ENCODE measurements around the gene TMEM217. TPM values are rescaled to one million over a fixed set of nuclear protein-coding genes. Genes with fewer than 3 reads are reported as not detected.
"Not testable (repeated sequence)": the region's sequence is repeated elsewhere in the genome, so short reads cannot be mapped to it uniquely, and the experiment has no call there.

Gene TMEM217
- total RNA-seq, 4 donors from 2014 or later = 1.4 to 4.7 (median 2.0) TPM

DNA sequence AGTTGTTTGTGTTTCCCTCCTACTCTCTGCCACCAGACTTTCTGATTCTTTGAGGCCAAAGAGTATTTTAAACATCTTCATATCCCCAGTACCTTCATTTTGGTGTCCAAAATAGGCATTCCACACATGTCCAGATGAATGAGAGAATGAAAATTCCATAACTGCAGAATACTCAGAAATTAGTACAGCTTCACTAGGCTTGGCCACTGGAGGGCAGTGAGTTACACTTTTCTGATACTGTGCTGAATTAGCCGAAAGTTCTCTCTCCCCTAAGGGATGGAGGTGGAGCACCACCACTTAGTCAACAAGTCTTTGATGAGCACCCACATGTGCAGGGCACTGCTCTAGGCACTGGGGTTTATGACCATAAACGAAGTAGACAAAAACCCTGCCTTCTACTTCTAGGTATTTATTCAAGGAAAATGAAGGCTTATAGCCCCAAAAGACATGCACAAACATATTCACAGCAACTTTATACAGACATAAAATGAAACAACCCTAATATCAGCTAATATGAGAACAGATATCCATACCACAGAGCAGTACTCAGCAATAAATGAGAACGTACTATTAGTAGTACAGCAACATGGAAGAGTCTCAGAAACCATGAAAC lies 46.1 kb upstream of the TMEM217 start:
- 51 to 57% methylated on average over 2 to 3 of the region's 3 CpGs for WGBS, 2 donors
- Histone ChIP-seq H3K4me1 (peaks cover 5 to 60% (median 12%) of the 10 kb centered on the region in 3 donors), H3K36me3 (peaks cover 0 to 62% (median 0%) of the 10 kb centered on the region in 3 donors), H3K9me3 (no peaks in the 10 kb centered on the region), H3K27ac (peak overlapping the region in 2 of 4 donors; percentile 60 to 67), H3K27me3 (no peaks in the 10 kb centered on the region), H3K4me3 (no peak overlapping the region)
- DNase-seq = no peak
- intact Hi-C loops (cut with DNase I) = no loop called here
- TF ChIP-seq POLR2A (IDR thresholded peaks at IDR 0.05) = no peak
- TF ChIP-seq, protein P1, sequence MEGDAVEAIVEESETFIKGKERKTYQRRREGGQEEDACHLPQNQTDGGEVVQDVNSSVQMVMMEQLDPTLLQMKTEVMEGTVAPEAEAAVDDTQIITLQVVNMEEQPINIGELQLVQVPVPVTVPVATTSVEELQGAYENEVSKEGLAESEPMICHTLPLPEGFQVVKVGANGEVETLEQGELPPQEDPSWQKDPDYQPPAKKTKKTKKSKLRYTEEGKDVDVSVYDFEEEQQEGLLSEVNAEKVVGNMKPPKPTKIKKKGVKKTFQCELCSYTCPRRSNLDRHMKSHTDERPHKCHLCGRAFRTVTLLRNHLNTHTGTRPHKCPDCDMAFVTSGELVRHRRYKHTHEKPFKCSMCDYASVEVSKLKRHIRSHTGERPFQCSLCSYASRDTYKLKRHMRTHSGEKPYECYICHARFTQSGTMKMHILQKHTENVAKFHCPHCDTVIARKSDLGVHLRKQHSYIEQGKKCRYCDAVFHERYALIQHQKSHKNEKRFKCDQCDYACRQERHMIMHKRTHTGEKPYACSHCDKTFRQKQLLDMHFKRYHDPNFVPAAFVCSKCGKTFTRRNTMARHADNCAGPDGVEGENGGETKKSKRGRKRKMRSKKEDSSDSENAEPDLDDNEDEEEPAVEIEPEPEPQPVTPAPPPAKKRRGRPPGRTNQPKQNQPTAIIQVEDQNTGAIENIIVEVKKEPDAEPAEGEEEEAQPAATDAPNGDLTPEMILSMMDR (IDR thresholded peaks at IDR 0.05) = peak in 5 of 6 experiments; percentile 24 to 59 (median 35)

DNA sequence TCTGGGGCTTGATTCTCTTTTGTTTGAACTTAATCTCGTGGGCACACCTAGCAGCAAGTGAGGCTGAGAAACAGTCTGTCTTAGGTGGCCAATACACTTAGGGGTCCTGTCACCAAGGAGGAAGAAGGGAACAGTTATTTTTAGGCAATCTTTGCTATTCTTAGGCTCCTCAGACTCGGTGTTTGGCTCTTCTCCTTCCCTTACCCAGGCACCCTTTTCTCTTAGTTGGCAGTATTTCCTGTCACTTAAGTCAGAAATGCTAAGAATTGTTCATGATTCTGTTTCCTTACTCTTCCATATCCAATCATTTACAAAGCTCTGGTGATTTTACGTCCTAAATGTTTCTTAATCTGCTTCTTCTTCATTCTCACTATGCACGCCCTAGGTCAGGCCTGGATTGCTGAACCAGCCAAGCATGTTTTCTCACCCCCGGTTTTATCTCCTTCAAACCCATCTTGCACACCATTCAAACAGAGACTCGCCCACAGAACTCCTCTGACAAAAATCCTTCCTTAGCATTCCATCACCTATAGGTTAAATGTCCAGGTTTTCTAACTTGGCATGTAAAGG lies 45.2 kb upstream of the TMEM217 start:
- H3K9me3 ChIP-seq = no peaks in the 10 kb centered on the region
- intact Hi-C loops (cut with DNase I) = no loop called here
- no peak for TF ChIP-seq POLR2A (IDR thresholded peaks at IDR 0.05)
- TF ChIP-seq, protein P1 (IDR thresholded peaks at IDR 0.05) = no peak
- peaks cover 1 to 51% (median 5%) of the 10 kb centered on the region in 3 donors for H3K4me1 ChIP-seq
- 44 to 60% methylated on average over 6 of the region's 6 CpGs for WGBS, 2 donors
- H3K4me3 ChIP-seq = no peak overlapping the region
- no peak for DNase-seq
- H3K27me3 ChIP-seq = no peaks in the 10 kb centered on the region
- H3K27ac ChIP-seq = peak overlapping the region in 2 of 4 donors; percentile 60 to 67
- peaks cover 0 to 70% (median 0%) of the 10 kb centered on the region in 3 donors for H3K36me3 ChIP-seq

DNA sequence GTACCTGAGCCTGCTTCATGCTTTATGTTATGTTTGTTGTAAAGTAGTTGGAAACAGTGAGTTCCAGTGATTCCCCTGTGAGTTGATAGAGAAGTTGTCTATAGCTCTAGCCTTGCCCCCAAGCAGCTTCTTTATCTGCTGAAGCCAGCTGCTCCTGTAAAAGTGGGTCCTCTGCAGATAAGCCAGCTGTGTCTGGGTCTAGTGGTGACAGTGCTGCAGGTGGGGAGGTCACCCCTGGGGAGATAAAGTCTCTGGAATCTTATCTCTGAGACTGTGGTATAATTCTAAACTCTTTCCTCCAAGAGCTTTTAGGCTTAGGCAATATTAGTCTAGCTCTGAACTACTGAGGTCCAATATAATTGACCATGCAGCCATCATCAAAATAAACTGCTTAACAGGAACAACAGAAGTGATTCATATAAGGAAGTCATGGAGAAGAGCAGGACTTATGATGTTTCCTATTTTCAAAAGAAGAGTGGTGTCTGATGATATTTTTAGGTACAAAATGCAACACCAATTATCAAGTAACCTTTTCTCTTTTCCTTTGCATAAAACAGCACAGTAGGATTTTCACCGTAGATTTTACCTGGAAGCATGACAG lies 44.2 kb upstream of the TMEM217 start:
- no peak for DNase-seq
- TF ChIP-seq POLR2A (IDR thresholded peaks at IDR 0.05) = no peak
- TF ChIP-seq, protein P1 (IDR thresholded peaks at IDR 0.05) = no peak
- Histone ChIP-seq H3K36me3 (peaks cover 0 to 80% (median 0%) of the 10 kb centered on the region in 3 donors), H3K4me1 (peaks cover 0 to 42% (median 2%) of the 10 kb centered on the region in 3 donors), H3K27ac (peak overlapping the region in 2 of 4 donors; percentile 60 to 67), H3K27me3 (no peaks in the 10 kb centered on the region), H3K4me3 (no peak overlapping the region), H3K9me3 (no peaks in the 10 kb centered on the region)
- WGBS, 2 donors = 83 to 86% methylated on average over 1 of the region's 1 CpG
- intact Hi-C loops (cut with DNase I) = no loop called here

DNA sequence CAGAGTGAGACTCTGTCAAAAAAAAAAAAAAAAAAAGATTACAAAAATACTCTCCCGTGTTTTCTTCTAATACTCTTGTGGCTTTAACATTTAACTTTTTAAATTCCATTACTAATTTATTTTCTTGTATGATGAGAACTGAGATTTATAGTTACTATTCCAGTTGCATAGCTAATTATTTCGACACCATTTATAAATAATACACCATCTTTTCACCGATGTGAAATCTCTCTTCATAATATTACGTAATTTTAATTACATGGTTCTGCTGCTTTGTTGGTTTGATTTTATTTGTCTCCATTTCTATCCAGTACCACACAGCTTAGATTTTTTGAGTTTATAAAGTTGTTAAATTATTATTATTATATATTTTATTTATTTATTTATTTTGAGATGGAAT lies 42.0 kb upstream of the TMEM217 start:
- intact Hi-C loops (cut with DNase I) = no loop called here
- 84 to 85% methylated on average over 4 of the region's 4 CpGs for WGBS, 2 donors
- H3K36me3 ChIP-seq = peaks cover 0 to 83% (median 4%) of the 10 kb centered on the region in 3 donors
- H3K27ac ChIP-seq = no peak overlapping the region
- TF ChIP-seq, protein P1 (IDR thresholded peaks at IDR 0.05) = no peak
- no peak for TF ChIP-seq POLR2A (IDR thresholded peaks at IDR 0.05)
- no peaks in the 10 kb centered on the region for H3K27me3 ChIP-seq
- DNase-seq = no peak
- peaks cover 0 to 25% (median 2%) of the 10 kb centered on the region in 3 donors for H3K4me1 ChIP-seq
- H3K4me3 ChIP-seq = no peak overlapping the region
- no peaks in the 10 kb centered on the region for H3K9me3 ChIP-seq

DNA sequence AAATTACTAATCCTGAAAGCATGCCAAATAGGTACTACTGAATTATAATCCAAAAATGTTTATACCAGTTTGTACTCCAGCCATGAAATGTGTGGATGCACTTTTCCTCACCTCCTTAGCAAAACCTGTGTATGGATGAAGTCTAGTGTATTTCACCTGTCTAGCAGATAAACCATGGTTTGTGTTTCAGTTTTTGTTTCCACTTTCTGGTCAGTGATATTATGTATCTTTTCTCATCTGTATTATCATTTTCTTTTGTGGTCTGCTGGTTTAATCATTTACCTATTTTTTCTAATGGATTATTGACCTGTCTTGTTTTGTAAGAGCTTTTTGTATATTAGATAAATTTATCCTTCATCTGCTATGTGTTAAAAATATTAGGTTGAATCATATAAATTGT lies 41.0 kb upstream of the TMEM217 start:
- TF ChIP-seq, protein P1 (IDR thresholded peaks at IDR 0.05) = no peak
- TF ChIP-seq POLR2A (IDR thresholded peaks at IDR 0.05) = no peak
- intact Hi-C loops (cut with DNase I) = no loop called here
- H3K36me3 ChIP-seq = peaks cover 0 to 93% (median 4%) of the 10 kb centered on the region in 3 donors
- no peak overlapping the region for H3K4me3 ChIP-seq
- no peaks in the 10 kb centered on the region for H3K27me3 ChIP-seq
- no peak for DNase-seq
- peaks cover 0 to 24% (median 2%) of the 10 kb centered on the region in 3 donors for H3K4me1 ChIP-seq
- H3K9me3 ChIP-seq = no peaks in the 10 kb centered on the region
- H3K27ac ChIP-seq = no peak overlapping the region

DNA sequence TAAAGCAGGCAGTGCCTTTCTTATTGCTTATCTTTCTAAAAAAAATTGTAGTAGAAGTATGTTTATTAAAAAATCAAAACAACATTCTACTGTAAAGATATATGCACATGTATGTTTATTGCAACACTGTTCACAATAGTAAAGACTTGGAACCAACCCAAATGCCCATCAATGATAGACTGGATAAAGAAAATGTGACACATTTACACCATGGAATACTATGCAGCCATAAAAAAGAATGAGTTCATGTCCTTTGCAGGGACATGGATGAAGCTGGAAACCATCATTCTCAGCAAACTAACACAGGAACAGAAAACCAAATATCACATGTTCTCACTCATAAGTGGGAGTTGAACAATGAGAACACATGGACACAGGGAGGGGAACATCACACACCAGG lies 39.7 kb upstream of the TMEM217 start:
- H3K4me3 ChIP-seq; H3K9me3 ChIP-seq; intact Hi-C loops (cut with DNase I); DNase-seq; H3K27me3 ChIP-seq; H3K27ac ChIP-seq: not testable (repeated sequence)
- H3K36me3 ChIP-seq = peaks cover 0 to 96% (median 4%) of the 10 kb centered on the region in 3 donors
- H3K4me1 ChIP-seq = peaks cover 0 to 11% (median 0%) of the 10 kb centered on the region in 3 donors

Data from esophagus squamous epithelium (tissue), 5 donors.